ENCODE measurements around the gene LYPD6B. TPM values are rescaled to one million over a fixed set of nuclear protein-coding genes. Genes with fewer than 3 reads are reported as not detected.

LYPD6B gene
- total and polyA plus RNA-seq, 2 experiments from 2014 or later = 1.7 to 3.6 TPM

DNA sequence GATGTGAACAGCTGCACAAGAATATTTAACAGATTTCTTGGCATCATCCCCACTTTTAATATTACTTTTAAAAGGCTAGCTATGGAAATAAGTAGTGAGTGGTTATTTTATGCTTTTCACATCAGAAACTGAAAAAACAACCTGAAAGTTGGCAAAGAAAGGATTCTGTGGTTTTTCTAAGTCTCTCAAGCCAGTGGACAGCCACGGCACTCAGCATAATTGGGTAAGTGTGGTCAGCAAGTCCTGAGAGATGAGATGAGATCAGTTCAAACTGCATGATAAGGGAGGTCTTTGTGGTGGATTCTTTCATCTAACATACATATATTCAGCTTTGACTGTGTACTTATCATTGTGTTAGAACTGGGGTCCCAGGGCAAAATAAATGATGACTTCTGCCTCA is 105.2 kb downstream of the LYPD6B start:
- ATAC-seq (no peak), DNase-seq (ENCODE audit: low spot score) (no peak)
- no peak overlapping the region for H3K27ac ChIP-seq (ENCODE audit: low read depth)
- H3K27me3 Mint-ChIP-seq (ENCODE audit: insufficient read depth, low read depth, poor library complexity) = no peaks in the 10 kb centered on the region
- no peaks in the 10 kb centered on the region for H3K36me3 ChIP-seq (ENCODE audit: insufficient read depth)
- TF ChIP-seq CREB1 (CRISPR knock-in tag; IDR thresholded peaks at IDR 0.05; ENCODE audit: low read depth) (no peak), ZNF114 (CRISPR knock-in tag; IDR thresholded peaks at IDR 0.05) (no peak), JUNB (IDR thresholded peaks at IDR 0.05; ENCODE audit: unreplicated experiment) (no peak), REST (IDR thresholded peaks at IDR 0.05; ENCODE audit: unreplicated experiment) (no peak), POLR2AphosphoS5 (IDR thresholded peaks at IDR 0.05; ENCODE audit: low read depth) (no peak), CTCF (conservative IDR thresholded peaks at IDR 0.05; ENCODE audit: low read depth in 2 of 2) (no peak), STAT1 (IDR thresholded peaks at IDR 0.05; ENCODE audit: unreplicated experiment) (no peak), EZH2 (IDR thresholded peaks at IDR 0.05; ENCODE audit: low read depth, unreplicated experiment) (no peak), ZNF331 (CRISPR knock-in tag; IDR thresholded peaks at IDR 0.05; ENCODE audit: low read depth) (no peak), NANOG (IDR thresholded peaks at IDR 0.05; ENCODE audit: borderline replicate concordance) (no peak), EZH2phosphoT487 (IDR thresholded peaks at IDR 0.05; ENCODE audit: unreplicated experiment) (no peak)
- TF ChIP-seq, protein P1, sequence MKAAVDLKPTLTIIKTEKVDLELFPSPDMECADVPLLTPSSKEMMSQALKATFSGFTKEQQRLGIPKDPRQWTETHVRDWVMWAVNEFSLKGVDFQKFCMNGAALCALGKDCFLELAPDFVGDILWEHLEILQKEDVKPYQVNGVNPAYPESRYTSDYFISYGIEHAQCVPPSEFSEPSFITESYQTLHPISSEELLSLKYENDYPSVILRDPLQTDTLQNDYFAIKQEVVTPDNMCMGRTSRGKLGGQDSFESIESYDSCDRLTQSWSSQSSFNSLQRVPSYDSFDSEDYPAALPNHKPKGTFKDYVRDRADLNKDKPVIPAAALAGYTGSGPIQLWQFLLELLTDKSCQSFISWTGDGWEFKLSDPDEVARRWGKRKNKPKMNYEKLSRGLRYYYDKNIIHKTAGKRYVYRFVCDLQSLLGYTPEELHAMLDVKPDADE (IDR thresholded peaks at IDR 0.05) = no peak
- TF ChIP-seq, protein P2, sequence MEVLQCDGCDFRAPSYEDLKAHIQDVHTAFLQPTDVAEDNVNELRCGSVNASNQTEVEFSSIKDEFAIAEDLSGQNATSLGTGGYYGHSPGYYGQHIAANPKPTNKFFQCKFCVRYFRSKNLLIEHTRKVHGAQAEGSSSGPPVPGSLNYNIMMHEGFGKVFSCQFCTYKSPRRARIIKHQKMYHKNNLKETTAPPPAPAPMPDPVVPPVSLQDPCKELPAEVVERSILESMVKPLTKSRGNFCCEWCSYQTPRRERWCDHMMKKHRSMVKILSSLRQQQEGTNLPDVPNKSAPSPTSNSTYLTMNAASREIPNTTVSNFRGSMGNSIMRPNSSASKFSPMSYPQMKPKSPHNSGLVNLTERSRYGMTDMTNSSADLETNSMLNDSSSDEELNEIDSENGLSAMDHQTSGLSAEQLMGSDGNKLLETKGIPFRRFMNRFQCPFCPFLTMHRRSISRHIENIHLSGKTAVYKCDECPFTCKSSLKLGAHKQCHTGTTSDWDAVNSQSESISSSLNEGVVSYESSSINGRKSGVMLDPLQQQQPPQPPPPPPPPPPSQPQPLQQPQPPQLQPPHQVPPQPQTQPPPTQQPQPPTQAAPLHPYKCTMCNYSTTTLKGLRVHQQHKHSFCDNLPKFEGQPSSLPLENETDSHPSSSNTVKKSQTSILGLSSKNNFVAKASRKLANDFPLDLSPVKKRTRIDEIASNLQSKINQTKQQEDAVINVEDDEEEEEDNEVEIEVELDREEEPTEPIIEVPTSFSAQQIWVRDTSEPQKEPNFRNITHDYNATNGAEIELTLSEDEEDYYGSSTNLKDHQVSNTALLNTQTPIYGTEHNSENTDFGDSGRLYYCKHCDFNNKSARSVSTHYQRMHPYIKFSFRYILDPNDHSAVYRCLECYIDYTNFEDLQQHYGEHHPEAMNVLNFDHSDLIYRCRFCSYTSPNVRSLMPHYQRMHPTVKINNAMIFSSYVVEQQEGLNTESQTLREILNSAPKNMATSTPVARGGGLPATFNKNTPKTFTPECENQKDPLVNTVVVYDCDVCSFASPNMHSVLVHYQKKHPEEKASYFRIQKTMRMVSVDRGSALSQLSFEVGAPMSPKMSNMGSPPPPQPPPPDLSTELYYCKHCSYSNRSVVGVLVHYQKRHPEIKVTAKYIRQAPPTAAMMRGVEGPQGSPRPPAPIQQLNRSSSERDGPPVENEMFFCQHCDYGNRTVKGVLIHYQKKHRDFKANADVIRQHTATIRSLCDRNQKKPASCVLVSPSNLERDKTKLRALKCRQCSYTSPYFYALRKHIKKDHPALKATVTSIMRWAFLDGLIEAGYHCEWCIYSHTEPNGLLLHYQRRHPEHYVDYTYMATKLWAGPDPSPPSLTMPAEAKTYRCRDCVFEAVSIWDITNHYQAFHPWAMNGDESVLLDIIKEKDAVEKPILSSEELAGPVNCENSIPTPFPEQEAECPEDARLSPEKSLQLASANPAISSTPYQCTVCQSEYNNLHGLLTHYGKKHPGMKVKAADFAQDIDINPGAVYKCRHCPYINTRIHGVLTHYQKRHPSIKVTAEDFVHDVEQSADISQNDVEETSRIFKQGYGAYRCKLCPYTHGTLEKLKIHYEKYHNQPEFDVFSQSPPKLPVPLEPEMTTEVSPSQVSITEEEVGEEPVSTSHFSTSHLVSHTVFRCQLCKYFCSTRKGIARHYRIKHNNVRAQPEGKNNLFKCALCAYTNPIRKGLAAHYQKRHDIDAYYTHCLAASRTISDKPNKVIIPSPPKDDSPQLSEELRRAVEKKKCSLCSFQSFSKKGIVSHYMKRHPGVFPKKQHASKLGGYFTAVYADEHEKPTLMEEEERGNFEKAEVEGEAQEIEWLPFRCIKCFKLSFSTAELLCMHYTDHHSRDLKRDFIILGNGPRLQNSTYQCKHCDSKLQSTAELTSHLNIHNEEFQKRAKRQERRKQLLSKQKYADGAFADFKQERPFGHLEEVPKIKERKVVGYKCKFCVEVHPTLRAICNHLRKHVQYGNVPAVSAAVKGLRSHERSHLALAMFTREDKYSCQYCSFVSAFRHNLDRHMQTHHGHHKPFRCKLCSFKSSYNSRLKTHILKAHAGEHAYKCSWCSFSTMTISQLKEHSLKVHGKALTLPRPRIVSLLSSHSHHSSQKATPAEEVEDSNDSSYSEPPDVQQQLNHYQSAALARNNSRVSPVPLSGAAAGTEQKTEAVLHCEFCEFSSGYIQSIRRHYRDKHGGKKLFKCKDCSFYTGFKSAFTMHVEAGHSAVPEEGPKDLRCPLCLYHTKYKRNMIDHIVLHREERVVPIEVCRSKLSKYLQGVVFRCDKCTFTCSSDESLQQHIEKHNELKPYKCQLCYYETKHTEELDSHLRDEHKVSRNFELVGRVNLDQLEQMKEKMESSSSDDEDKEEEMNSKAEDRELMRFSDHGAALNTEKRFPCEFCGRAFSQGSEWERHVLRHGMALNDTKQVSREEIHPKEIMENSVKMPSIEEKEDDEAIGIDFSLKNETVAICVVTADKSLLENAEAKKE (CRISPR knock-in tag; IDR thresholded peaks at IDR 0.05) = no peak
- H3K4me3 Mint-ChIP-seq = no peak overlapping the region
- H3K4me1 Mint-ChIP-seq = peaks cover 17% of the 10 kb centered on the region
- H4K20me1 ChIP-seq (replicated peaks; ENCODE audit: insufficient read depth) = no peaks in the 10 kb centered on the region
- no peaks in the 10 kb centered on the region for H3K9me2 ChIP-seq (ENCODE audit: insufficient read depth)
- no peaks in the 10 kb centered on the region for H3K27me3 ChIP-seq (ENCODE audit: insufficient read depth)
- no peaks in the 10 kb centered on the region for H3K36me3 Mint-ChIP-seq (ENCODE audit: low read depth)
- no peaks in the 10 kb centered on the region for H3K9me3 Mint-ChIP-seq
- H3K4me3 ChIP-seq = no peak overlapping the region
- no peak overlapping the region for H3K27ac Mint-ChIP-seq
- no peaks in the 10 kb centered on the region for H3K4me1 ChIP-seq (ENCODE audit: insufficient read depth)
- no peaks in the 10 kb centered on the region for H3K79me2 ChIP-seq (replicated peaks; ENCODE audit: insufficient read depth)
- no peak overlapping the region for H3K4me2 ChIP-seq
- no peaks in the 10 kb centered on the region for H3F3A ChIP-seq (replicated peaks; ENCODE audit: low read depth)
- H2AFZ ChIP-seq = no peak overlapping the region
